SK-N-SH treated with all-trans-retinoic acid at 6 μM for 48 hours (cell line): ENCODE measurements around the gene FYCO1.

Source experiments
- ATAC-seq: fragments of 200-7000 bp; cut with Tn5 transposase; 3 replicates; pipeline ENCODE4 v1.9.1; 2020; ENCODE audit warnings: mild to moderate bottlenecking, moderate library complexity
- ARNTL ChIP-seq: fragments of 450-650 bp; formaldehyde crosslinking; IDR thresholded peaks from 2 replicates; pipeline ENCODE4 v1.5.0; 2020; ENCODE audit warnings: low read depth, mild to moderate bottlenecking, moderate library complexity, borderline replicate concordance
- BACH2 ChIP-seq: fragments of 250-450 bp; sonication (Bioruptor Pico); IDR thresholded peaks from 2 replicates; pipeline ENCODE4 v1.9.0; 2021; ENCODE audit warnings: mild to moderate bottlenecking, borderline replicate concordance
- CSDC2 ChIP-seq: fragments of 250-450 bp; sonication (Bioruptor Pico); IDR thresholded peaks from 2 replicates; pipeline ENCODE4 v1.5.0; 2020; ENCODE audit warnings: mild to moderate bottlenecking, moderate library complexity
- ESRRG ChIP-seq: fragments of 250-450 bp; sonication (Bioruptor Pico); IDR thresholded peaks from 2 replicates; pipeline ENCODE4 v1.6.1; 2021; ENCODE audit warnings: mild to moderate bottlenecking
- GLIS3 ChIP-seq: fragments of 250-450 bp; sonication (Bioruptor Pico); IDR thresholded peaks from 2 replicates; pipeline ENCODE4 v1.5.0; 2020; ENCODE audit warnings: mild to moderate bottlenecking, moderate library complexity
- ISL1 ChIP-seq: fragments of 250-450 bp; sonication (Bioruptor Pico); IDR thresholded peaks from 2 replicates; pipeline ENCODE4 v2.1.2; 2022; ENCODE audit warnings: mild to moderate bottlenecking, moderate library complexity
- OSR1 ChIP-seq: fragments of 250-450 bp; sonication (Bioruptor Pico); IDR thresholded peaks from 2 replicates; pipeline ENCODE4 v1.8.0; 2022; ENCODE audit warnings: moderate library complexity, mild to moderate bottlenecking, inconsistent platforms
- PPARA ChIP-seq: fragments of 250-450 bp; sonication (Bioruptor Pico); IDR thresholded peaks from 2 replicates; pipeline ENCODE4 v1.5.0; 2020; ENCODE audit warnings: mild to moderate bottlenecking, borderline replicate concordance
- RARB ChIP-seq: fragments of 250-450 bp; sonication (Bioruptor Pico); IDR thresholded peaks from 2 replicates; pipeline ENCODE4 v1.8.0; 2021; ENCODE audit warnings: mild to moderate bottlenecking, moderate library complexity
- SNAI2 ChIP-seq: fragments of 250-450 bp; sonication (Bioruptor Pico); IDR thresholded peaks from 2 replicates; pipeline ENCODE4 v1.5.0; 2020; ENCODE audit warnings: mild to moderate bottlenecking, moderate library complexity
- TCF4 ChIP-seq: fragments of 250-450 bp; sonication (Bioruptor Pico); IDR thresholded peaks from 2 replicates; pipeline ENCODE4 v1.8.0; 2021; ENCODE audit warnings: mild to moderate bottlenecking, moderate library complexity, borderline replicate concordance
- TOX ChIP-seq: fragments of 250-450 bp; sonication (Bioruptor Pico); IDR thresholded peaks from 2 replicates; pipeline ENCODE4 v1.8.0; 2021; ENCODE audit warnings: mild to moderate bottlenecking, moderate library complexity, borderline replicate concordance
- ZC3H10 ChIP-seq: fragments of 250-450 bp; sonication (Bioruptor Pico); IDR thresholded peaks from 2 replicates; pipeline ENCODE4 v1.5.1; 2021; ENCODE audit warnings: mild to moderate bottlenecking, moderate library complexity
- ZFP3 ChIP-seq: fragments of 250-450 bp; sonication (Bioruptor Pico); IDR thresholded peaks from 2 replicates; pipeline ENCODE4 v1.5.0; 2020; ENCODE audit warnings: mild to moderate bottlenecking, moderate library complexity
- ZFP30 ChIP-seq: fragments of 450-650 bp; formaldehyde crosslinking; IDR thresholded peaks from 2 replicates; pipeline ENCODE4 v1.5.0; 2022; ENCODE audit warnings: mild to moderate bottlenecking, moderate library complexity
- ZNF565 ChIP-seq: fragments of 450-650 bp; formaldehyde crosslinking; conservative IDR thresholded peaks from 2 replicates; pipeline ENCODE4 v1.5.0; 2020; ENCODE audit warnings: low read depth, mild to moderate bottlenecking, moderate library complexity
- ZNF70 ChIP-seq: fragments of 450-650 bp; formaldehyde crosslinking; IDR thresholded peaks from 2 replicates; pipeline ENCODE4 v1.5.0; 2020; ENCODE audit warnings: mild to moderate bottlenecking, moderate library complexity
- ZNF8 ChIP-seq: fragments of 450-650 bp; formaldehyde crosslinking; IDR thresholded peaks from 2 replicates; pipeline ENCODE4 v1.5.0; 2020; ENCODE audit warnings: mild to moderate bottlenecking, moderate library complexity
- TF ChIP-seq, protein P1 (sequence below): fragments of 250-450 bp; sonication (Bioruptor Pico); IDR thresholded peaks from 2 replicates; pipeline ENCODE4 v1.5.1; 2020; ENCODE audit warnings: low read depth, mild to moderate bottlenecking, moderate library complexity
- TF ChIP-seq, protein P2 (sequence below): fragments of 250-450 bp; sonication (Bioruptor Pico); IDR thresholded peaks from 2 replicates; pipeline ENCODE4 v1.8.0; 2020; ENCODE audit warnings: mild to moderate bottlenecking, moderate library complexity, borderline replicate concordance
- TF ChIP-seq, protein P3 (sequence below): fragments of 250-450 bp; sonication (Bioruptor Pico); IDR thresholded peaks from 2 replicates; pipeline ENCODE4 v1.8.0; 2021; ENCODE audit warnings: low read depth, mild to moderate bottlenecking, moderate library complexity, borderline replicate concordance
- TF ChIP-seq, protein P4 (sequence below): fragments of 250-450 bp; sonication (Bioruptor Pico); IDR thresholded peaks from 2 replicates; pipeline ENCODE4 v1.5.1; 2021; ENCODE audit warnings: mild to moderate bottlenecking, moderate library complexity

FYCO1 gene

DNA sequence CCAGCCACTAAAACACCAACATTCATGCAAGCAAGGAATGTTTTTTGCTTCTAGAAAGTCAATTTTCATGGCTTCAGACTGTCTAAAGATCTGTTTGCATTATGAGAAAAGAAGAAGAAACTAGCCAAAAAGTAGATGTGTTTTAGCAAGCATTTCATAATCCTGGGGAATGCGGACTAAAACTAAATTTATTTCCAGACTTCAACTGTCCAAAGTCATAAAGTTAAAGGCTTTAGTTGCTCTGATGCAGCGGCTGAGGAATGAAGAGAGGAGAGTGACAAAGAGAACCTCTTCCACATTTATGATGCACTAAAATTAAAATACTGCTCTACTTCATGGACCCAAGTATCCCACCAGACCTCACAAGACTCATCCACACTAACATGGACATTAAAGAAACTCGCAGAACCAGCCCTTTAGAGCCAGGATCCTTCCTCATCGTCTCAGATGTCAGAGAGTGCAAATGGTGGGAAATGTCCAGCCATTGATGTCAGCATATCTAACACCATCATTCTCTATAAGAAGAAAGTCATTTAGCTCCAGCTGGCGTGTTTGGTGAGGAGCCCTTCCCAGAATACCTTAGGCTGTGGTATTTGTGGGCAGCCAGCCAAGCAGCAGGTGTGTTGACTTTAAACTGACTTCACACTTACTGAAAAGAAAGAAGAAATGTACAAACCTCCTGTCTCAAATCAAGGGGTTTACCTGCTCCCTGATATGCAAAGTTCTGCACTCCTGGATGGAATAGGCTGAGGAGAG, 17.4 kb downstream of the FYCO1 start:
- no peak for ATAC-seq
- TF ChIP-seq ZC3H10 (CRISPR knock-in tag) (no peak), ZNF565 (CRISPR knock-in tag) (no peak), SNAI2 (CRISPR knock-in tag) (no peak), ZNF8 (CRISPR knock-in tag) (no peak), CSDC2 (no peak), OSR1 (CRISPR knock-in tag) (no peak), ZFP3 (no peak), TOX (no peak), TCF4 (CRISPR knock-in tag) (no peak), ZFP30 (CRISPR knock-in tag) (no peak), GLIS3 (CRISPR knock-in tag) (no peak), ARNTL (CRISPR knock-in tag) (no peak), BACH2 (CRISPR knock-in tag) (no peak), RARB (no peak)
- TF ChIP-seq, protein P1, sequence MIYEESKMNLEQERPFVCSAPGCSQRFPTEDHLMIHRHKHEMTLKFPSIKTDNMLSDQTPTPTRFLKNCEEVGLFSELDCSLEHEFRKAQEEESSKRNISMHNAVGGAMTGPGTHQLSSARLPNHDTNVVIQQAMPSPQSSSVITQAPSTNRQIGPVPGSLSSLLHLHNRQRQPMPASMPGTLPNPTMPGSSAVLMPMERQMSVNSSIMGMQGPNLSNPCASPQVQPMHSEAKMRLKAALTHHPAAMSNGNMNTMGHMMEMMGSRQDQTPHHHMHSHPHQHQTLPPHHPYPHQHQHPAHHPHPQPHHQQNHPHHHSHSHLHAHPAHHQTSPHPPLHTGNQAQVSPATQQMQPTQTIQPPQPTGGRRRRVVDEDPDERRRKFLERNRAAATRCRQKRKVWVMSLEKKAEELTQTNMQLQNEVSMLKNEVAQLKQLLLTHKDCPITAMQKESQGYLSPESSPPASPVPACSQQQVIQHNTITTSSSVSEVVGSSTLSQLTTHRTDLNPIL (CRISPR knock-in tag), result no peak
- TF ChIP-seq, protein P2, sequence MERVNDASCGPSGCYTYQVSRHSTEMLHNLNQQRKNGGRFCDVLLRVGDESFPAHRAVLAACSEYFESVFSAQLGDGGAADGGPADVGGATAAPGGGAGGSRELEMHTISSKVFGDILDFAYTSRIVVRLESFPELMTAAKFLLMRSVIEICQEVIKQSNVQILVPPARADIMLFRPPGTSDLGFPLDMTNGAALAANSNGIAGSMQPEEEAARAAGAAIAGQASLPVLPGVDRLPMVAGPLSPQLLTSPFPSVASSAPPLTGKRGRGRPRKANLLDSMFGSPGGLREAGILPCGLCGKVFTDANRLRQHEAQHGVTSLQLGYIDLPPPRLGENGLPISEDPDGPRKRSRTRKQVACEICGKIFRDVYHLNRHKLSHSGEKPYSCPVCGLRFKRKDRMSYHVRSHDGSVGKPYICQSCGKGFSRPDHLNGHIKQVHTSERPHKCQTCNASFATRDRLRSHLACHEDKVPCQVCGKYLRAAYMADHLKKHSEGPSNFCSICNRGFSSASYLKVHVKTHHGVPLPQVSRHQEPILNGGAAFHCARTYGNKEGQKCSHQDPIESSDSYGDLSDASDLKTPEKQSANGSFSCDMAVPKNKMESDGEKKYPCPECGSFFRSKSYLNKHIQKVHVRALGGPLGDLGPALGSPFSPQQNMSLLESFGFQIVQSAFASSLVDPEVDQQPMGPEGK, result no peak
- TF ChIP-seq, protein P3, sequence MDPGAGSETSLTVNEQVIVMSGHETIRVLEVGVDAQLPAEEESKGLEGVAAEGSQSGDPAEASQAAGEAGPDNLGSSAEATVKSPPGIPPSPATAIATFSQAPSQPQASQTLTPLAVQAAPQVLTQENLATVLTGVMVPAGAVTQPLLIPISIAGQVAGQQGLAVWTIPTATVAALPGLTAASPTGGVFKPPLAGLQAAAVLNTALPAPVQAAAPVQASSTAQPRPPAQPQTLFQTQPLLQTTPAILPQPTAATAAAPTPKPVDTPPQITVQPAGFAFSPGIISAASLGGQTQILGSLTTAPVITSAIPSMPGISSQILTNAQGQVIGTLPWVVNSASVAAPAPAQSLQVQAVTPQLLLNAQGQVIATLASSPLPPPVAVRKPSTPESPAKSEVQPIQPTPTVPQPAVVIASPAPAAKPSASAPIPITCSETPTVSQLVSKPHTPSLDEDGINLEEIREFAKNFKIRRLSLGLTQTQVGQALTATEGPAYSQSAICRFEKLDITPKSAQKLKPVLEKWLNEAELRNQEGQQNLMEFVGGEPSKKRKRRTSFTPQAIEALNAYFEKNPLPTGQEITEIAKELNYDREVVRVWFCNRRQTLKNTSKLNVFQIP (CRISPR knock-in tag), result no peak
- TF ChIP-seq, protein P4, sequence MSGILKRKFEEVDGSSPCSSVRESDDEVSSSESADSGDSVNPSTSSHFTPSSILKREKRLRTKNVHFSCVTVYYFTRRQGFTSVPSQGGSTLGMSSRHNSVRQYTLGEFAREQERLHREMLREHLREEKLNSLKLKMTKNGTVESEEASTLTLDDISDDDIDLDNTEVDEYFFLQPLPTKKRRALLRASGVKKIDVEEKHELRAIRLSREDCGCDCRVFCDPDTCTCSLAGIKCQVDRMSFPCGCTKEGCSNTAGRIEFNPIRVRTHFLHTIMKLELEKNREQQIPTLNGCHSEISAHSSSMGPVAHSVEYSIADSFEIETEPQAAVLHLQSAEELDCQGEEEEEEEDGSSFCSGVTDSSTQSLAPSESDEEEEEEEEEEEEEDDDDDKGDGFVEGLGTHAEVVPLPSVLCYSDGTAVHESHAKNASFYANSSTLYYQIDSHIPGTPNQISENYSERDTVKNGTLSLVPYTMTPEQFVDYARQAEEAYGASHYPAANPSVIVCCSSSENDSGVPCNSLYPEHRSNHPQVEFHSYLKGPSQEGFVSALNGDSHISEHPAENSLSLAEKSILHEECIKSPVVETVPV (CRISPR knock-in tag), result no peak

DNA sequence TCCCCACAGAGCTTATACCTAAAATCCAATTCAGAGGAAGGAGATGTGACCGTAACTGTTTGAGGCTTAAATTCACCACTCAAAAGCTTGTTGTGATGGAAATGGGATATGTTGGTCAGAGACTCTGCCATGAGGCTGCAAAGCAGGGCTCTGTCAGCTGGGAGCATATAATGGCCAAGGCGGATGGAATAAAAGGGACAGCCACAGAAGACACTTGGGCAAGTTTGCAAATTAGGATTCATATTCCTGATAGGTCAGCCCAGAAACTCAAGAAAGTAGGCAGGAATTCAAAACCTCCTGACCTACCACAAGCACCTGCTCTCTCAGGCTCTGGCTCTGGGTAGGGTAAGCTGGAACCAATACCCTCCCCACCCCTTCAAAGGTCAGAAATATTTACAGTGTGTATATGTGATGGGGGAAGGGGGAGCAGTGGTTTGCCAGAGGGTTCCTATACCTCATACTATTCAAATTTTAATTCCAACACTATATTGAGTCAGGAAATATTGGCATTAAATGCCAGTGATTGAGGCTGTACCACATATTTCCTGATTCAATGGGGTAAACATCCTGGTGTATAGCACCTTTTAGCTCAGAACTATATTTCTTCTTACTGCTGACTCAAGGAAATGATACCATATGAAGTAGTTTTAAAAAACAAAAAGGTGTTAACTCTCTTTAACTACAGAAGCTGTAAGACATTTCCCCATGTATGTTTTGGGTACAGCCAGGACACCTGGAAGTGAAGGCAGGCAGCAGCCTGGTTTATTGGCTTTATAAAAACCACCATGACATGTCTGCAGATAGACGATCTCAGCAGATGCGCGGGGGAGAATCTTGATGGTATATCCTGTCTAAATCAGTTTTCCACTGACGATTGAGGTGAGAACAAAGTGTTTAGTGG, 19.2 kb downstream of the FYCO1 start:
- no peak for ATAC-seq
- TF ChIP-seq SNAI2 (CRISPR knock-in tag) (no peak), ZFP30 (CRISPR knock-in tag) (no peak), ESRRG (CRISPR knock-in tag) (no peak), GLIS3 (CRISPR knock-in tag) (no peak), PPARA (no peak), BACH2 (CRISPR knock-in tag) (no peak), ZNF8 (CRISPR knock-in tag) (no peak), ISL1 (CRISPR knock-in tag) (no peak), ZNF70 (CRISPR knock-in tag) (no peak)
- TF ChIP-seq, protein P3 (CRISPR knock-in tag), result no peak
